ENCODE results near the gene HES4. TPM values are rescaled to one million over a fixed set of nuclear protein-coding genes. Genes with fewer than 3 reads are reported as not detected.
"Not testable (repeated sequence)": the region's sequence is repeated elsewhere in the genome, so short reads cannot be mapped to it uniquely, and the experiment has no call there.

Gene HES4
- polyA plus RNA-seq, 1 experiment = 10.8 TPM

GRCh38 chr1:995665-996633 is 3.9 kb downstream of the HES4 start:
- Histone ChIP-seq H3K27me3 (ENCODE audit: control insufficient read depth, insufficient read depth, low read length) (no peaks in the 10 kb centered on the region), H3K4me3 (ENCODE audit: low read depth, low read length) (no peak overlapping the region), H3K36me3 (ENCODE audit: control insufficient read depth, insufficient read depth, low read length) (no peaks in the 10 kb centered on the region)
- no peak for DNase-seq (ENCODE audit: low read depth)
- POLR2A ChIA-PET = no interaction called here
- CTCF ChIA-PET = interaction anchor here (4.4 kb wide), 2 partner anchors 12 kb away, joined by 37 to 62 read pairs; partner anchors contain the start of gene PERM1
- no peak for TF ChIP-seq CTCF (IDR thresholded peaks at IDR 0.05; ENCODE audit: insufficient read depth, low read depth, low read length)

- CTCF ChIA-PET = interaction anchor here (0.5 to 4.4 kb wide), 4 partner anchors 10 to 69 kb away, joined by 3 to 62 read pairs (median 6); partner anchors contain the start of gene PERM1
- DNase-seq (ENCODE audit: low read depth); H3K4me3 ChIP-seq (ENCODE audit: low read depth, low read length); H3K36me3 ChIP-seq (ENCODE audit: control insufficient read depth, insufficient read depth, low read length); POLR2A ChIA-PET; H3K27me3 ChIP-seq (ENCODE audit: control insufficient read depth, insufficient read depth, low read length): not testable (repeated sequence)
Measured at GRCh38 chr1:994546-994945, 5.4 kb downstream of the HES4 start.

- Histone ChIP-seq H3K36me3 (ENCODE audit: control insufficient read depth, insufficient read depth, low read length) (no peaks in the 10 kb centered on the region), H3K27me3 (ENCODE audit: control insufficient read depth, insufficient read depth, low read length) (0 out of 2 replicates have a peak, but pooled peaks cover 1% of the 10 kb centered on the region), H3K4me3 (ENCODE audit: low read depth, low read length) (no peak overlapping the region)
- DNase-seq (ENCODE audit: low read depth) = no peak
- CTCF ChIA-PET = interaction anchor here (0.6 to 4.4 kb wide), 5 partner anchors 9 to 70 kb away, joined by 3 to 62 read pairs (median 4); partner anchors contain the start of gene PERM1
- POLR2A ChIA-PET = no interaction called here
- no peak for TF ChIP-seq CTCF (IDR thresholded peaks at IDR 0.05; ENCODE audit: insufficient read depth, low read depth, low read length)
Measured at GRCh38 chr1:993379-993995, 6.4 kb downstream of the HES4 start.

GRCh38 chr1:992362-992761 is 7.5 kb downstream of the HES4 start:
- ChIA-PET CTCF (interaction anchor here (0.6 to 4.4 kb wide), 5 partner anchors 8 to 70 kb away, joined by 3 to 62 read pairs (median 3); partner anchors contain the start of genes ISG15 and PERM1), POLR2A (no interaction called here)
- H3K27me3 ChIP-seq (ENCODE audit: control insufficient read depth, insufficient read depth, low read length) = 0 out of 2 replicates have a peak, but pooled peaks cover 1% of the 10 kb centered on the region
- H3K4me3 ChIP-seq (ENCODE audit: low read depth, low read length) = no peak overlapping the region
- no peak for TF ChIP-seq CTCF (IDR thresholded peaks at IDR 0.05; ENCODE audit: insufficient read depth, low read depth, low read length)
- H3K36me3 ChIP-seq (ENCODE audit: control insufficient read depth, insufficient read depth, low read length) = no peaks in the 10 kb centered on the region
- no peak for DNase-seq (ENCODE audit: low read depth)

- H3K4me3 ChIP-seq (ENCODE audit: low read depth, low read length) = no peak overlapping the region
- DNase-seq (ENCODE audit: low read depth) = no peak
- TF ChIP-seq CTCF (IDR thresholded peaks at IDR 0.05; ENCODE audit: insufficient read depth, low read depth, low read length) = no peak
- ChIA-PET CTCF (interaction anchor here (0.6 to 4.4 kb wide), 3 partner anchors 8 to 71 kb away, joined by 3 to 62 read pairs (median 3); partner anchors contain the start of genes ISG15 and PERM1), POLR2A (no interaction called here)
- 0 out of 2 replicates have a peak, but pooled peaks cover 1% of the 10 kb centered on the region for H3K27me3 ChIP-seq (ENCODE audit: control insufficient read depth, insufficient read depth, low read length)
- H3K36me3 ChIP-seq (ENCODE audit: control insufficient read depth, insufficient read depth, low read length) = no peaks in the 10 kb centered on the region
Measured at GRCh38 chr1:991895-992294, 8.0 kb downstream of the HES4 start.

GRCh38 chr1:991275-991674 is 8.6 kb downstream of the HES4 start:
- POLR2A ChIA-PET; DNase-seq (ENCODE audit: low read depth); H3K4me3 ChIP-seq (ENCODE audit: low read depth, low read length); H3K36me3 ChIP-seq (ENCODE audit: control insufficient read depth, insufficient read depth, low read length); H3K27me3 ChIP-seq (ENCODE audit: control insufficient read depth, insufficient read depth, low read length): not testable (repeated sequence)
- CTCF ChIA-PET = interaction anchor here (4.4 kb wide), 1 partner anchor 7 kb away, joined by 62 read pairs; the partner anchor contains the start of gene PERM1

GRCh38 chr1:988061-988460 is 11.8 kb downstream of the HES4 start:
- H3K36me3 ChIP-seq (ENCODE audit: control insufficient read depth, insufficient read depth, low read length); DNase-seq (ENCODE audit: low read depth); H3K4me3 ChIP-seq (ENCODE audit: low read depth, low read length); H3K27me3 ChIP-seq (ENCODE audit: control insufficient read depth, insufficient read depth, low read length); POLR2A ChIA-PET: not testable (repeated sequence)
- CTCF ChIA-PET = interaction anchor here (2.0 to 9.5 kb wide), 2 partner anchors 74 to 134 kb away, joined by 4 to 157 read pairs; no protein-coding TSS in a partner anchor

All from BJ (cell line).